GM12878 (cell line): Measurements from ENCODE around the gene PTPRN2. TPM values are rescaled to one million over a fixed set of nuclear protein-coding genes. Genes with fewer than 3 reads are reported as not detected.

ENCODE experiments used
- ATAC-seq: fragments of 200-7000 bp; cut with Tn5 transposase; 3 replicates; pipeline ENCODE4 v1.9.1; 2020; ENCODE audit warnings: mild to moderate bottlenecking, moderate library complexity
- BruUV-seq: library from RNA; stranded (reverse); fragments of 400-500 nt; replicated peaks from 2 replicates; lab custom pipeline; 2021; lab: Mats Ljungman, UMichigan
- CTCF ChIA-PET: fragments of 300-600 bp; sonication (Branson Sonifier 250); formaldehyde crosslinking; extraction: SDS; loops from one replicate; lab custom pipeline; 2021; ENCODE audit warnings: inconsistent platforms; lab: Yijun Ruan, JAX
- POLR2A ChIA-PET: fragments of 350-600 bp; formaldehyde crosslinking; extraction: SDS; loops from one replicate; lab custom pipeline; 2021; ENCODE audit warnings: inconsistent platforms; lab: Charles Lee
- RAD21 ChIA-PET: fragments of 300-600 bp; sonication (Branson Sonifier 250); formaldehyde crosslinking; loops from one replicate; lab custom pipeline; 2023; ENCODE audit warnings: antibody characterized with exemption; ENCODE audit not compliant: unreplicated experiment; lab: Charles Lee
- SMC1A ChIA-PET: fragments of 300-600 bp; sonication (Branson Sonifier 250); formaldehyde crosslinking; loops from one replicate; lab custom pipeline; 2023; ENCODE audit not compliant: unreplicated experiment, uncharacterized antibody; lab: Charles Lee
- DNase-seq: peaks from one replicate; pipeline ENCODE4 v3.0.0-alpha.2; 2011; ENCODE audit warnings: low read depth, low spot score
- FAIRE-seq: peaks from 3 replicates; lab custom pipeline; 2011; peaks lifted over from hg19 to GRCh38; lab: Jason Lieb, UNC
- H2AFZ ChIP-seq: 2 replicates; pipeline ENCODE4 v1.6.0; 2011; ENCODE audit warnings: low read depth, low read length, control low read depth; ENCODE audit not compliant: control insufficient read depth
- H3K27ac ChIP-seq: 2 replicates; pipeline ENCODE4 v1.5.1; 2011; ENCODE audit warnings: control low read depth; ENCODE audit not compliant: control insufficient read depth, insufficient read depth
- H3K27me3 ChIP-seq, 2 experiments: replicated peaks in 1 of 2; 2 replicates each; pipeline versions ENCODE4 v1.6.0 to v1.6.1; 2011; ENCODE audit warnings: low read length in 1 of 2; ENCODE audit not compliant: control insufficient read depth in 2 of 2, insufficient read depth in 2 of 2
- H3K36me3 ChIP-seq, 2 experiments: 2 replicates each; pipeline ENCODE4 v1.5.1; 2011; ENCODE audit warnings: low read length in 1 of 2; ENCODE audit not compliant: control insufficient read depth in 2 of 2, insufficient read depth in 2 of 2
- H3K4me1 ChIP-seq: 2 replicates; pipeline ENCODE4 v1.6.1; 2011; ENCODE audit warnings: mild to moderate bottlenecking, low read length, moderate library complexity, mixed read lengths; ENCODE audit not compliant: control insufficient read depth, insufficient read depth
- H3K4me2 ChIP-seq: 2 replicates; pipeline ENCODE4 v1.6.0; 2011; ENCODE audit warnings: control low read depth; ENCODE audit not compliant: control insufficient read depth, insufficient read depth
- H3K4me3 ChIP-seq: fragments of 200-600 bp; sonication (generic); 2 replicates; pipeline ENCODE4 v1.5.1; 2016
- H3K79me2 ChIP-seq: 2 replicates; pipeline ENCODE4 v1.6.0; 2011; ENCODE audit warnings: low read length; ENCODE audit not compliant: control insufficient read depth, insufficient read depth
- H3K9ac ChIP-seq: 2 replicates; pipeline ENCODE4 v1.8.0; 2011; ENCODE audit warnings: low read length, control low read depth, mixed read lengths; ENCODE audit not compliant: control insufficient read depth, insufficient read depth
- H3K9me3 ChIP-seq: replicated peaks from 3 replicates; pipeline ENCODE4 v1.5.1; 2011; ENCODE audit warnings: mild to moderate bottlenecking, low read length; ENCODE audit not compliant: control insufficient read depth, insufficient read depth
- H4K20me1 ChIP-seq: 2 replicates; pipeline ENCODE4 v1.6.0; 2011; ENCODE audit not compliant: control insufficient read depth, insufficient read depth
- BMI1 ChIP-seq: fragments of 450-650 bp; IDR thresholded peaks from 2 replicates; pipeline ENCODE4 v1.6.1; 2016; ENCODE audit warnings: mild to moderate bottlenecking, moderate library complexity, borderline replicate concordance
- ESRRA ChIP-seq: IDR thresholded peaks from 2 replicates; pipeline ENCODE4 v1.6.1; 2012; ENCODE audit warnings: mild to moderate bottlenecking, low read length, improper control_type of control experiment
- RUNX3 ChIP-seq: IDR thresholded peaks from 2 replicates; pipeline ENCODE4 v1.6.1; 2012; ENCODE audit warnings: low read length, inconsistent platforms
- SREBF2 ChIP-seq: IDR thresholded peaks from 2 replicates; pipeline ENCODE4 v1.6.1; 2012; ENCODE audit warnings: mild to moderate bottlenecking, low read length
- ZNF217 ChIP-seq: fragments of 450-650 bp; IDR thresholded peaks from 2 replicates; pipeline ENCODE4 v1.6.1; 2017; ENCODE audit warnings: antibody characterized with exemption, mild to moderate bottlenecking
- WGBS: methylation state at CpG from one replicate; pipeline ENCODE4 v1.1.6; 2016; ENCODE audit warnings: low lambda C conversion rate; ENCODE audit not compliant: insufficient replicate concordance, insufficient coverage; ENCODE audit errors: missing lambda C conversion rate; 5-methylcytosine and 5-hydroxymethylcytosine counted together
- in situ Hi-C: fragments of 300-500 bp; cut with MboI; formaldehyde crosslinking; loops from 9 replicates; pipeline ENCODE4 v1.14.3; 2018; ENCODE audit warnings: mixed read lengths
- intact Hi-C: fragments of 100-400 bp; cut with micrococcal nuclease; formaldehyde crosslinking; loops from one replicate; pipeline ENCODE4 v1.14.2; 2022; ENCODE audit not compliant: unreplicated experiment
- polyA plus RNA-seq, 11 experiments: library from polyadenylated mRNA; depleted of rRNA in 4 of 11; unstranded in 6 of 11; stranded (reverse) in 5 of 11; fragments of >200 nt; fragmentation: Nextera tagmentation in 4 of 11; fragmentation: Illumina TruSeq in 1 of 11; extraction: Ambion mirVana in 4 of 11; extraction: Trizol in 1 of 11; gene quantifications; 1 replicate in 1 of 11; 2 replicates in 10 of 11; pipeline versions ENCODE4 v1.2.1 to v1.2.3, GENCODE V29; 2011 to 2016; ENCODE audit warnings: inconsistent platforms in 2 of 11, missing spikeins in 2 of 11, low read depth in 1 of 11
- total RNA-seq, 4 experiments: library from RNA; depleted of rRNA in 3 of 4; stranded (reverse); fragments of >200 nt in 3 of 4; fragmentation: Illumina TruSeq in 1 of 4; extraction: Trizol in 1 of 4; gene quantifications; 2 replicates each; pipeline versions ENCODE4 v1.2.1 to v1.2.3, GENCODE V29; 2013 to 2021
- TF ChIP-seq, protein P1 (sequence below): IDR thresholded peaks from 2 replicates; pipeline ENCODE4 v1.6.1; 2011; ENCODE audit warnings: borderline replicate concordance, low read depth, mild to moderate bottlenecking, moderate library complexity, low read length; ENCODE audit not compliant: insufficient read depth, poor library complexity, severe bottlenecking
- TF ChIP-seq, protein P2 (sequence below): fragments of 450-650 bp; IDR thresholded peaks from 2 replicates; pipeline ENCODE4 v1.6.1; 2017; ENCODE audit warnings: mild to moderate bottlenecking, moderate library complexity

The PTPRN2 gene
- total and polyA plus RNA-seq, 10 of the 15 experiments (the other 5 are each of a cell fraction or from before 2014, with no cell fraction given): 5.4 TPM; not detected in 9

DNA sequence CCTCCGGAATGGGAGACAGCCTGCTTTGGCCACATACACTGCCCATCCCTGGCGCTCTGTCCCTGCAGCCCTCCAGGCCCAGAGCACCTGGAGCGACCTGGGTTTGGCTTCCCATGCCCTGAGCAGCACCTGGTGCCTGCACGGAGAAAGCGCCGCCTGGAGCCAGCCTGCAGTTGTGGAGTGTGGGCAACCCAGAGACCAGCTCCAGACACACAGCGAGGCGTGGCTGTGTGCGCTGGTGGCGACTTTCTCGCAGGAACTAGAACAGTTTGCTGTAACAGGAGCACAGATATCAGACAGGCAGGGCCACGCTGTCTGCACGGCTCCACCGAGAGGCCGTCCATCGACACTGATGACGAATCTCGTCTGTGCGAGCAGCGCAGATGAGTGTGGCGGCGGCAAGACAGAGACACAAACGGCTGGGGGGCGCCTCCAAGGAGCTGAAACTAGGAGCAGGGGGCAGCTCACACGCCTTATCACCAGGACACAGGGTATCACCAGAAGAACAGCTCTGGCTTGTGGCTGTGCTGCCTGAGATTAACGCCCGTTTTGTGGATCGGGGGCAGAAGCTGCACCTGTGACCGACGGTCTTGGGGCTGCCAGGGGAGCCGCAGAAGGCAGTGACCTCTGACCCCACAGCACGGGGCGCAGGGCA is 975.5 kb downstream of the PTPRN2 start:
- Histone ChIP-seq H3K4me2 (no peak overlapping the region), H2AFZ (no peak overlapping the region), H3K27ac (no peak overlapping the region), H3K4me3 (no peak overlapping the region), H3K27me3 (no peaks in the 10 kb centered on the region), H3K79me2 (no peaks in the 10 kb centered on the region), H3K36me3 (no peaks in the 10 kb centered on the region), H3K4me1 (no peaks in the 10 kb centered on the region), H3K9me3 (no peaks in the 10 kb centered on the region; the same call in 1 of the 3 replicates), H3K9ac (no peak overlapping the region), H4K20me1 (no peaks in the 10 kb centered on the region)
- ChIA-PET SMC1A (no interaction called here), RAD21 (no interaction called here), POLR2A (no interaction called here), CTCF (no interaction called here)
- DNase-seq (no peak), ATAC-seq (no peak), FAIRE-seq (no peak)
- in situ Hi-C loops: no loop called here
- 71% methylated on average over 33 of the region's 33 CpGs for WGBS
- BruUV-seq: no TSS peak
- no peak for TF ChIP-seq ESRRA
- no peak for TF ChIP-seq ZNF217
- no peak for TF ChIP-seq SREBF2
- TF ChIP-seq BMI1: no peak
- TF ChIP-seq, protein P1, sequence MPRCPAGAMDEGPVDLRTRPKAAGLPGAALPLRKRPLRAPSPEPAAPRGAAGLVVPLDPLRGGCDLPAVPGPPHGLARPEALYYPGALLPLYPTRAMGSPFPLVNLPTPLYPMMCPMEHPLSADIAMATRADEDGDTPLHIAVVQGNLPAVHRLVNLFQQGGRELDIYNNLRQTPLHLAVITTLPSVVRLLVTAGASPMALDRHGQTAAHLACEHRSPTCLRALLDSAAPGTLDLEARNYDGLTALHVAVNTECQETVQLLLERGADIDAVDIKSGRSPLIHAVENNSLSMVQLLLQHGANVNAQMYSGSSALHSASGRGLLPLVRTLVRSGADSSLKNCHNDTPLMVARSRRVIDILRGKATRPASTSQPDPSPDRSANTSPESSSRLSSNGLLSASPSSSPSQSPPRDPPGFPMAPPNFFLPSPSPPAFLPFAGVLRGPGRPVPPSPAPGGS: no peak
- TF ChIP-seq, protein P2, sequence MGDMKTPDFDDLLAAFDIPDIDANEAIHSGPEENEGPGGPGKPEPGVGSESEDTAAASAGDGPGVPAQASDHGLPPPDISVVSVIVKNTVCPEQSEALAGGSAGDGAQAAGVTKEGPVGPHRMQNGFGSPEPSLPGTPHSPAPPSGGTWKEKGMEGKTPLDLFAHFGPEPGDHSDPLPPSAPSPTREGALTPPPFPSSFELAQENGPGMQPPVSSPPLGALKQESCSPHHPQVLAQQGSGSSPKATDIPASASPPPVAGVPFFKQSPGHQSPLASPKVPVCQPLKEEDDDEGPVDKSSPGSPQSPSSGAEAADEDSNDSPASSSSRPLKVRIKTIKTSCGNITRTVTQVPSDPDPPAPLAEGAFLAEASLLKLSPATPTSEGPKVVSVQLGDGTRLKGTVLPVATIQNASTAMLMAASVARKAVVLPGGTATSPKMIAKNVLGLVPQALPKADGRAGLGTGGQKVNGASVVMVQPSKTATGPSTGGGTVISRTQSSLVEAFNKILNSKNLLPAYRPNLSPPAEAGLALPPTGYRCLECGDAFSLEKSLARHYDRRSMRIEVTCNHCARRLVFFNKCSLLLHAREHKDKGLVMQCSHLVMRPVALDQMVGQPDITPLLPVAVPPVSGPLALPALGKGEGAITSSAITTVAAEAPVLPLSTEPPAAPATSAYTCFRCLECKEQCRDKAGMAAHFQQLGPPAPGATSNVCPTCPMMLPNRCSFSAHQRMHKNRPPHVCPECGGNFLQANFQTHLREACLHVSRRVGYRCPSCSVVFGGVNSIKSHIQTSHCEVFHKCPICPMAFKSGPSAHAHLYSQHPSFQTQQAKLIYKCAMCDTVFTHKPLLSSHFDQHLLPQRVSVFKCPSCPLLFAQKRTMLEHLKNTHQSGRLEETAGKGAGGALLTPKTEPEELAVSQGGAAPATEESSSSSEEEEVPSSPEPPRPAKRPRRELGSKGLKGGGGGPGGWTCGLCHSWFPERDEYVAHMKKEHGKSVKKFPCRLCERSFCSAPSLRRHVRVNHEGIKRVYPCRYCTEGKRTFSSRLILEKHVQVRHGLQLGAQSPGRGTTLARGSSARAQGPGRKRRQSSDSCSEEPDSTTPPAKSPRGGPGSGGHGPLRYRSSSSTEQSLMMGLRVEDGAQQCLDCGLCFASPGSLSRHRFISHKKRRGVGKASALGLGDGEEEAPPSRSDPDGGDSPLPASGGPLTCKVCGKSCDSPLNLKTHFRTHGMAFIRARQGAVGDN: no peak
- no peak for TF ChIP-seq RUNX3
- intact Hi-C loops: no loop called here
